Stimulated activated CD4-positive, alpha-beta T cell treated with anti-CD3 and anti-CD28 coated beads, Interleukin-12 subunit alpha, Interleukin-12 subunit beta, amount 100 ng/mL, for 4 hours (primary cell): ENCODE measurements around the gene SLC35G1.
A peak's percentile ranks its signal among the peaks of the same experiment; 100 is the strongest.

ENCODE experiments used
- DNase-seq: peaks from one replicate; pipeline ENCODE4 v3.0.0-alpha.2; 2020

Gene SLC35G1

DNA sequence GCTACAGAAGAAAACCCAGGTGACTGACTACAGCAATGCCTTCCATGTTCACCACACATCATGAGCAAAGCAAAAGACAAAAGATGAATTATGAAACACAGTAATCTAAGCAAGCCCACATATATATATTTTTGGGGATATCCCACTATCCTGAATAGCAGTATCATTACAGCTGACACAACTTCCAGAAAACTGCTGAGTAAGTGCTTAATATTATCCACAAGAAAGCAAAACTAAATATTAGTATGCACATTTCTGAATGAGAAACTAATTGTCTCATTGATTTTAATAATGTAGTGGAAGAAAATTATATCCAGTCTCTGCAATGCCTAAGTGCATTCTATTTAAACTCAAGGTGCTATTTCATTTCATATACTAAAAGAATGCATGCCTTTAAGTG lies 14.5 kb upstream of the SLC35G1 start:
- no peak for DNase-seq

GRCh38 chr10:93894516-93895378 lies 969 bp downstream of the SLC35G1 start:
- no peak for DNase-seq

DNA sequence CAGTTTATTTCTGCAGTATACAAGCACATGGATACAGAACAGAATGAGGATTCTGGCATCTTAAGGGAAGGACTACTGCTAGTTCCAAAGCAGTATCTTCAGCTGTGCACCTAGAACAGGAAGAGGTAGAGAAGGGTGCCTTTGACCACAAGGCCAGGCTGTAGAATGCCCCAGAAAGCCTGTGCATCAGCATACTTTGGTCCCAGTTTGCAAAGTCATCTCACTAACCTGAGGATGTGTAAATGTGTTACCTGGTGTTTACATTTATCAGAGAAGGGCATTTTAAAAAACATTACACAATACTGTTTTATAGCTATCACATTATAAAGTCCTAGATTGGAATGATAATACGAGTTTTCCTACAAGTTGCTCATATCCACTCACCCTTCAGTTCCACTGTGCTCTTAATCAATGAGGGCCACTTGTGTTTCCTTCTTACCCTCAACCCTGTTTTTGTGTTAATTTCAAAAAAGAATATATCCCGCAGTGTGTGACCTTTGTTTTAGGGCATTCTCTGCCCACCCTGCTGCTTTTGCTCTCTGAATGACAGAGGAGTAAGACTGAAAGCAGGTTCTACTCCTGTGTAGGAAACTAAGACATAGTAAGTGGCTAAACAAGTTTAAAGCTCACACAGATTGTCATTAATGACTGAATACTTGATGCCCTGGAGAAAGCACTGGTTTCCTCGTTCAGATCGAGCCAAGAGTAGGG lies 3.4 kb downstream of the SLC35G1 start:
- no peak for DNase-seq

GRCh38 chr10:93899109-93899508 lies 5.3 kb downstream of the SLC35G1 start:
- DNase-seq = no peak

DNA sequence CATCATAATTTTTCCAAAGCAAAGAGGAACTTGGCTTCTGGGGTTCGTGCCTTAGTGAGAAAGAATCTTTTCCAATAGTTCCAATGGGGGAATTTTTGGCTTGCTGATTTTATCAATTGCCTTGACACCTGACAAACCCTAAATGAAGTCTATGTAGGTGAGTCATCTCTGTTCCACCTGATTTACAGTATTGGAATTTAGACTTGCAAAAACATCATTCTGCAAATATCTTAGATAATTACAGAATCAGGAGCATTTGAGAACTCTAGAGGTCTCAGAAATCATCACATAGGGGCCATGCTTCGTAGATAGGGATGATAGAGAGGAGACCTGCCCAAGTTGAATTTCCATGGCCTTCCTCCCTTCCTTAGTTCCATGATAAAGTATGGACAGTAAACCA lies 9.3 kb downstream of the SLC35G1 start:
- no peak for DNase-seq

DNA sequence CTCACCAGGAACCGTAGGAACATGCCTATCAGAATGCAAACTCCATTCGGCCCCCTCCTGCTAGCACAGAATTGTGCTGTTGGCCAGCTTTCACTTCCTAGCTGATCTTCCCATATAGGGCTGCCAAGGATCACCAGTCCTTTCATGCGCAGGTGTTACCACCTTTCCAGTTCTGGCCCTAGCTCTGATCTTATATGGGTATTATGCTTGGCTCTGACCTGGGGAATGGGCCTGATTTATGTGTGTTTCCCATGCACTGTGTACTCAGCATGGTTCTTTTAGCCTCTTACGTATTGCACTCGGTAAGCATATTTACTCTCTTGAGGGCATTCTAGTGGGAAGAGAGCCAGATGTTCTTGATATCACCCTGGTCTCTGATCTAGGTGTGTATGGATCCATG lies 11.1 kb downstream of the SLC35G1 start:
- DNase-seq = no peak

GRCh38 chr10:93907059-93907458 lies 13.3 kb downstream of the SLC35G1 start:
- no peak for DNase-seq

GRCh38 chr10:93911866-93912265 lies 18.1 kb downstream of the SLC35G1 start:
- DNase-seq = no peak

GRCh38 chr10:93912444-93912843 lies 18.7 kb downstream of the SLC35G1 start:
- DNase-seq = no peak

DNA sequence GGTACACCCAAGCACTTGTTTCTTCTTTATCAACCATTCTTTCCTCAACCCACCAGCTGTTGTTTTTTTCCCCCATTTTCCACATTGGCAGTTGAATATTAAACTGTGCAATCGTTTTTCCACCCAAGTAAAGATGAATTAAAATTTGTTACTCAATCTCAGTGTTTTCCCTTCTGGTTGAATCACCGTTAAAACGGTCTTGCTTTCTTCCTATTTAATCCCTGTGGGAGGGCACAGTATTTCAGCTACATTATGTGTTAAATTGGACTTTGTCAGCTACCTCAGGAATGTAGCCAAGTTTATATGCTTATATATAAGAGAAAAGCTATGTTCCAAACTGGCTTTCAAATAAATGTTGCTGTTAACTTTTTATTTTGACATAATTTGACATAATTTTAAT lies 19.9 kb downstream of the SLC35G1 start:
- no peak for DNase-seq

GRCh38 chr10:93915598-93915997 lies 21.8 kb downstream of the SLC35G1 start:
- DNase-seq = no peak

- DNase-seq = no peak
Observed at GRCh38 chr10:93916257-93917063, 22.7 kb downstream of the SLC35G1 start.

DNA sequence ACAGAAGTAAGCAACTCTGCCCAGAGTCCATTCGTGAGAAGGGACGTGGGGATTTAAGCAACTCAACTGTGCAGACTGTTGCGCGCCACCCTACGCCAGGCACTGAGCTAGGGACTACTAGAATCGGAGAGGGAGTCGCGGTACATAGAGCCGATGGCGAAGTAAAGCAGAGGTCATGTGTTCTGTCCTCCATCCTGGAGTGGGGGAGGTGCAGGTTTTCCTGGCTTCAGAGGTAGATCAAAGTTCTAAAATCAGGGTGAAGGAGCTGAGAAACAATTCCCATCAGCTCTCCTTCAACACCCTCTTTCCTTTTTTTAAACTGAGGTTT lies 23.2 kb downstream of the SLC35G1 start:
- DNase-seq = no peak

DNA sequence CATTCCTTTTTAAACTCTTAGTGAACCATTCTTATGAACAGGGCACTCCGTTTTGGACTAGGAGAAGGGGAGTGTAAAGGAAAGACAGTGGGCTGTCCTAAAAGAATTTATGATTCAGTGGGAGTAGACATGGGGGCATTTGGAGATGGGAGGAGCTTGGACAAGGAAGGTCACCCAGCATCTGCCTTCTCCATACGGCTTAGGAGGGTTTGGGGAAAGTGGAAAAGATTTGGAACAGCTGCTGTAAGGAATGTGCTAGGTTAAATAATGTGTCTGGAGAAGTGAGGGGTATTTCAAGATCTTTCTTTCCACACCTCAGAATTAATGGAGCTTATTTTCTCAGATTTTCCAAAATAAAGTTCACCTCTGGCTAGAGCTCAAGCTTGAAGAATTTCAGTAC lies 24.0 kb downstream of the SLC35G1 start:
- DNase-seq = no peak

DNA sequence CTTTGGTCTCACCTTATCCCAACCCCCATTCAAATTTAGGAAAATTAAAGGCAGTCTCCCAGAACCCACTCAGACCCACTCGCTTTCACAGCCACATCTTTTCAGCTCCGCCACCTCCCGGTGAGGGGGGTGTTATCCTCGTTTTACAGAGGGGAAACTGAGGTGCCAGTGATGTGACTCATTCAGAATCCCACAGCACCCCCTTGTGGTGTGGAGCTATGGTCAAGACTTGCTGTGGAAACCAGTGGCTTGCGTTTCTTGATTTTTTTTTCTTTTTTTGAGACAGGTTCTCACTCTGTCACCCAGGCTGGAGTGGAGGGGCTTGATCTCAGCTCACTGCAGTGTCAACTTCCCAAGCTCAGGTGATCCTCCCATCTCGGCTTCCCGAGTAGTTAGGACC lies 27.6 kb downstream of the SLC35G1 start:
- peak; percentile 18 for DNase-seq

DNA sequence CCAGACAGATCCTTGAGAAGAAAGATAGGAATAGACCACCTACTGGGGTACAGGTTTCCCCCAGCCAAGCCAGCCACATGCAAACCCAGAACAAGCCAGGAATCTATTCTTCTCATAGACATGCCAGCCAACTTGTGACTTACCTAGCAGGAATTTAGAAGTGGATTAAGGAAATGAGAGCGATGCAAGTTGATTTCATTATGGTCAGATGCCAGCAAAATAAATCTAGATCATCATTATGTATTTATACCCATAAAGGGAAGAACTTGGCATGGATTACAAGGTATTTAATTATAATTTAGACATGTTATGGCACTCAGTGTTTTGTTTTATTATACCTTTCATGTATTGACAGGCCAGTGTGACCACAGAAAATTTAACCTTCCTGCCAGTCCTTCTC lies 32.8 kb downstream of the SLC35G1 start:
- DNase-seq = no peak

- no peak for DNase-seq
Observed at GRCh38 chr10:93938140-93938539, 44.4 kb downstream of the SLC35G1 start.

DNA sequence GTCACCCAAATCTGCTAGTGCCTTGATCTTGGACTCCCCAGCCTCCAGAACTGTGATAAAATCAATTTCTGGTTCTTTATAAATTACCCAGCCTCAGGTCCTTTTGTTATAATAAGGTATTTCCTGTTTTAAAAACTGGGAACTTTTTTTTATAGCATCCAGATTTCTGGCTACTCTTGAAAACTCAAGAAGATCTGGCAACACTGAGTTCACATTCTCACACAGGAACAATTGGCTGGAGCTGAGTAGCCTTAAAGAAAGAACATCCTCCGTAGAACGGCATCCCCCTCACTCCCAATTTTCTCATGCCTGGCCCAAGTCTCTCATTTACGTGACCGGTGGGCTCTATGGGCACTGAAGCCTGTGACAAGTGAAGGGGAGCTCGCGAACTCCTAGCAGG lies 47.1 kb downstream of the SLC35G1 start:
- DNase-seq = no peak

DNA sequence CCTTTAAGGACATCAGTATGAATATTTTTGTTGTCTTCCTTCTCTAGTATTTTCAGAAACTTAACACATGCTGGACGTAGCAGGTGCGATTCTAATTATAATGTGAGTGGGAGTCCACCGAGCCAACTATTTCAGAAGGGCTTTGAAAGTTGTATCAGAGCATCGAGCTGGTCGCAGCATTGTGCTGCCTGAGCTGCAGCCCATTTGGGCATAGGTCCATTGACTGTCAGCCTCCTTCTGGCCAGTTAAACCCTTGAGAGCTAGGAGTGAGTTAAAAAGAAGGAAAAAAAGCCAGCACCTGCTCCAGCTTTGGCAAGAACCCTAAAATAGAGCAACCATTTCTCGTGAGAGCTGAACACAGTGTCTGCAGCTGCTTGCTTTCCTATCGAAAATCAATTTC lies 47.8 kb downstream of the SLC35G1 start:
- DNase-seq = no peak

- no peak for DNase-seq
Observed at GRCh38 chr10:93945819-93946218, 52.0 kb downstream of the SLC35G1 start.

DNA sequence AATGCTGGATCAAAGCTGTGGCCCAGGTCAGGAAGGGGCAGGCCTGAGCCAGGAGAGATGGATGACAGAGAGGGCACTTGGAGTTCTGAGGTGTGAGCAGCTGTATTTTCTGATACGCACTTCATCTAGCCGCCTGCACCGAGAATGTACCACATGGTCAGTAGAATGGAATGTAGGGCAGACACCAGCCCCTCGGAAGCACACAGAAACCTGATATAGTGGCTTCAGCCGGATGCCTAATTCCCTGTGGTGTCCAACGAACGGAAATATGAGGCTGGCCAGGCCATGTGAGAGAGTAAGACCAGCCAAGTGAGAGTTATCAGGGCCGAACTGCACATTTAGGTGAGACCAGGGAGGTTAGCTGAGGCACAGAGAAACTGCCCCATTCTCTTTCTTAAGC lies 53.3 kb downstream of the SLC35G1 start:
- no peak for DNase-seq

DNA sequence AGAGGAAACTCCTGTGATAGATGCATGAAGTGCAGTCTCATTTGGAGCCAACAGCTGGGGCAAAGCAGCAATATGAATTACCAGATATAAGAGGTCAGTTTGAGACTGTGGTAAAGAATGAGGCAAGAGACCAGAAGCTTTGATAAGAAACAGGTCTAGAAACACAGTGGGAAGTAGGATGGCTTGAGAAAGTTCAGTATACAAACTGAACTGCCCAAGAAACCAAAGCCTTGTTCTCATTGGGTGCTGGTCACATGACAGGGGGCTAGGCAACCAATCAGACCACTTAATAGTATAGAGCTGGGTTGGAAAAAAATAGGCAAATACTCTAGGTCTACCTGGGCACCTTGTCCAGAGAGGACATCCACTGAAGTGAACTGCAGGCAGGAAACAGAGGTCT lies 53.7 kb downstream of the SLC35G1 start:
- DNase-seq = no peak

- no peak for DNase-seq
Observed at GRCh38 chr10:93951905-93952304, 58.1 kb downstream of the SLC35G1 start.
